IMR-90 (cell line): ENCODE data around the gene SLC25A2.
A peak's percentile ranks its signal among the peaks of the same experiment; 100 is the strongest.

Experiments
- MAZ ChIP-seq: IDR thresholded peaks from 2 replicates; pipeline ENCODE4 v1.6.1; 2012; ENCODE audit warnings: low read depth, mild to moderate bottlenecking, low read length, improper control_type of control experiment, moderate library complexity, borderline replicate concordance
- MXI1 ChIP-seq: IDR thresholded peaks from 2 replicates; pipeline ENCODE4 v1.6.1; 2012; ENCODE audit warnings: low read depth, mild to moderate bottlenecking, low read length, moderate library complexity, borderline replicate concordance
- POLR2A ChIP-seq: IDR thresholded peaks from 2 replicates; pipeline ENCODE4 v1.6.1; 2012; ENCODE audit warnings: mild to moderate bottlenecking, low read depth, low read length
- SMC3 ChIP-seq: fragments of 150-350 bp; IDR thresholded peaks from 2 replicates; pipeline ENCODE4 v1.6.1; 2016; ENCODE audit warnings: low read depth, mild to moderate bottlenecking, antibody characterized with exemption, low read length, moderate library complexity
- TF ChIP-seq, protein P1 (sequence below): conservative IDR thresholded peaks from 2 replicates; pipeline ENCODE4 v1.5.1; 2012; ENCODE audit warnings: mild to moderate bottlenecking, low read depth, low read length, improper control_type of control experiment
- TF ChIP-seq, protein P2 (sequence below): fragments of 150-350 bp; IDR thresholded peaks from 2 replicates; pipeline ENCODE4 v1.6.1; 2017; ENCODE audit warnings: mild to moderate bottlenecking, antibody characterized with exemption, low read length, low read depth

GRCh38 chr5:141330299-141331080, 26.6 kb upstream of the SLC25A2 start, which contains the start of gene PCDHGA1:
- TF ChIP-seq, protein P1, sequence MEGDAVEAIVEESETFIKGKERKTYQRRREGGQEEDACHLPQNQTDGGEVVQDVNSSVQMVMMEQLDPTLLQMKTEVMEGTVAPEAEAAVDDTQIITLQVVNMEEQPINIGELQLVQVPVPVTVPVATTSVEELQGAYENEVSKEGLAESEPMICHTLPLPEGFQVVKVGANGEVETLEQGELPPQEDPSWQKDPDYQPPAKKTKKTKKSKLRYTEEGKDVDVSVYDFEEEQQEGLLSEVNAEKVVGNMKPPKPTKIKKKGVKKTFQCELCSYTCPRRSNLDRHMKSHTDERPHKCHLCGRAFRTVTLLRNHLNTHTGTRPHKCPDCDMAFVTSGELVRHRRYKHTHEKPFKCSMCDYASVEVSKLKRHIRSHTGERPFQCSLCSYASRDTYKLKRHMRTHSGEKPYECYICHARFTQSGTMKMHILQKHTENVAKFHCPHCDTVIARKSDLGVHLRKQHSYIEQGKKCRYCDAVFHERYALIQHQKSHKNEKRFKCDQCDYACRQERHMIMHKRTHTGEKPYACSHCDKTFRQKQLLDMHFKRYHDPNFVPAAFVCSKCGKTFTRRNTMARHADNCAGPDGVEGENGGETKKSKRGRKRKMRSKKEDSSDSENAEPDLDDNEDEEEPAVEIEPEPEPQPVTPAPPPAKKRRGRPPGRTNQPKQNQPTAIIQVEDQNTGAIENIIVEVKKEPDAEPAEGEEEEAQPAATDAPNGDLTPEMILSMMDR, result peak; percentile 68
- TF ChIP-seq MXI1 (no peak), POLR2A (no peak), MAZ (no peak), SMC3 (no peak)
- TF ChIP-seq, protein P2, sequence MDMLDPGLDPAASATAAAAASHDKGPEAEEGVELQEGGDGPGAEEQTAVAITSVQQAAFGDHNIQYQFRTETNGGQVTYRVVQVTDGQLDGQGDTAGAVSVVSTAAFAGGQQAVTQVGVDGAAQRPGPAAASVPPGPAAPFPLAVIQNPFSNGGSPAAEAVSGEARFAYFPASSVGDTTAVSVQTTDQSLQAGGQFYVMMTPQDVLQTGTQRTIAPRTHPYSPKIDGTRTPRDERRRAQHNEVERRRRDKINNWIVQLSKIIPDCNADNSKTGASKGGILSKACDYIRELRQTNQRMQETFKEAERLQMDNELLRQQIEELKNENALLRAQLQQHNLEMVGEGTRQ, result no peak
